BJ (cell line): ENCODE measurements around the gene NR1H2. TPM values are rescaled to one million over a fixed set of nuclear protein-coding genes. Genes with fewer than 3 reads are reported as not detected.
"Not testable (repeated sequence)": the region's sequence is repeated elsewhere in the genome, so short reads cannot be mapped to it uniquely, and the experiment has no call there.

Source experiments
- CTCF ChIA-PET: fragments of 350-600 bp; formaldehyde crosslinking; extraction: SDS; loops from one replicate; lab custom pipeline; 2021; ENCODE audit warnings: antibody characterized with exemption, inconsistent platforms; lab: Yijun Ruan, JAX
- POLR2A ChIA-PET: fragments of 300-600 bp; sonication (Branson Sonifier 250); formaldehyde crosslinking; extraction: SDS; loops from one replicate; lab custom pipeline; 2021; ENCODE audit warnings: antibody characterized with exemption; lab: Charles Lee
- DNase-seq: peaks from one replicate; pipeline ENCODE4 v3.0.0-alpha.2; 2011; ENCODE audit warnings: low read depth
- H3K27me3 ChIP-seq: 2 replicates; pipeline ENCODE4 v1.6.0; 2011; ENCODE audit warnings: low read length; ENCODE audit not compliant: control insufficient read depth, insufficient read depth
- H3K36me3 ChIP-seq: 2 replicates; pipeline ENCODE4 v1.5.1; 2011; ENCODE audit warnings: low read length; ENCODE audit not compliant: control insufficient read depth, insufficient read depth
- H3K4me3 ChIP-seq: 2 replicates; pipeline ENCODE4 v1.5.1; 2011; ENCODE audit warnings: low read depth, mild to moderate bottlenecking, control low read depth, low read length
- polyA plus RNA-seq: library from polyadenylated mRNA; depleted of rRNA; stranded (reverse); fragments of >200 nt; gene quantifications from 2 replicates; pipeline ENCODE4 v1.2.3, GENCODE V29; 2011
- TF ChIP-seq, protein P1 (sequence below): IDR thresholded peaks from 2 replicates; pipeline ENCODE4 v1.5.1; 2011; ENCODE audit warnings: low read depth, mild to moderate bottlenecking, control low read depth, inconsistent platforms, low read length, moderate library complexity; ENCODE audit not compliant: insufficient read depth

NR1H2 gene
- polyA plus RNA-seq, 1 experiment, result 78.4 TPM

DNA sequence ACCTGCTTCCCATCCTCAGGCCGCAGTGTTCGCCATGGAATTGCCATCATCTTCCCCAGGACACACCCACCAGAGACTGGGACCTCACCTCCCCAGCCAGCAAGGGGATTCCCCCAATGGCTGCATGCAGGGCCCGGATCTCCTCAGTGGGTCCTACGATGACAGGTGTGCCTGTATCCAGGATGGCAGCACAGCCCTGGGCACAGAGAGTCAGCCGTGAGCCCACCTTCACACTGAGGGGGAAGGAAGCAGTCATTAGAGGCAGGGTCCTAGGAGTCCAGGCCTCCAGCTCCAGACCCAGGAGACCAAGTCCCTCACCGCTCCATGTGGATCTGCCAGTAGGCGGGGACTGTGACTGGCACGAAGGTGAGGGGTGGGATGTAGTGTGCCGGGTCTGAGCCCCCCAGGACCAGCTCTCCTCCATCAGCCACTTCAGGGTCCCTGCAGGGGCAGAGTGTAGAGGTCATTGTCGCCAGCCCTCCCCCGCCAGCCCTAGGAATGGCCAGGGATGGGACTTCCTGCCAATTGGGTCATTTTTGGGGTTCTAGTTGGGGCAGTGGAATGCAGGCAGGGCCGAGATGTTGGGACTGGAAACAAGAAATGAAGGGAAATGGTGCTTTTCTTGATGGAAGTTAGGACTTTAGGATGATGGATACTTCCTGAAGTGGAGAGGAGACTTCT is 41.4 kb upstream of the NR1H2 start:
- CTCF ChIA-PET, result interaction anchor here (0.6 to 1.2 kb wide), 2 partner anchors 22 to 169 kb away, joined by 3 to 5 read pairs; no protein-coding TSS in a partner anchor
- TF ChIP-seq, protein P1, sequence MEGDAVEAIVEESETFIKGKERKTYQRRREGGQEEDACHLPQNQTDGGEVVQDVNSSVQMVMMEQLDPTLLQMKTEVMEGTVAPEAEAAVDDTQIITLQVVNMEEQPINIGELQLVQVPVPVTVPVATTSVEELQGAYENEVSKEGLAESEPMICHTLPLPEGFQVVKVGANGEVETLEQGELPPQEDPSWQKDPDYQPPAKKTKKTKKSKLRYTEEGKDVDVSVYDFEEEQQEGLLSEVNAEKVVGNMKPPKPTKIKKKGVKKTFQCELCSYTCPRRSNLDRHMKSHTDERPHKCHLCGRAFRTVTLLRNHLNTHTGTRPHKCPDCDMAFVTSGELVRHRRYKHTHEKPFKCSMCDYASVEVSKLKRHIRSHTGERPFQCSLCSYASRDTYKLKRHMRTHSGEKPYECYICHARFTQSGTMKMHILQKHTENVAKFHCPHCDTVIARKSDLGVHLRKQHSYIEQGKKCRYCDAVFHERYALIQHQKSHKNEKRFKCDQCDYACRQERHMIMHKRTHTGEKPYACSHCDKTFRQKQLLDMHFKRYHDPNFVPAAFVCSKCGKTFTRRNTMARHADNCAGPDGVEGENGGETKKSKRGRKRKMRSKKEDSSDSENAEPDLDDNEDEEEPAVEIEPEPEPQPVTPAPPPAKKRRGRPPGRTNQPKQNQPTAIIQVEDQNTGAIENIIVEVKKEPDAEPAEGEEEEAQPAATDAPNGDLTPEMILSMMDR, result no peak
- Histone ChIP-seq H3K36me3 (no peaks in the 10 kb centered on the region), H3K4me3 (no peak overlapping the region), H3K27me3 (peaks cover 17% of the 10 kb centered on the region)
- POLR2A ChIA-PET, result no interaction called here
- DNase-seq, result no peak

DNA sequence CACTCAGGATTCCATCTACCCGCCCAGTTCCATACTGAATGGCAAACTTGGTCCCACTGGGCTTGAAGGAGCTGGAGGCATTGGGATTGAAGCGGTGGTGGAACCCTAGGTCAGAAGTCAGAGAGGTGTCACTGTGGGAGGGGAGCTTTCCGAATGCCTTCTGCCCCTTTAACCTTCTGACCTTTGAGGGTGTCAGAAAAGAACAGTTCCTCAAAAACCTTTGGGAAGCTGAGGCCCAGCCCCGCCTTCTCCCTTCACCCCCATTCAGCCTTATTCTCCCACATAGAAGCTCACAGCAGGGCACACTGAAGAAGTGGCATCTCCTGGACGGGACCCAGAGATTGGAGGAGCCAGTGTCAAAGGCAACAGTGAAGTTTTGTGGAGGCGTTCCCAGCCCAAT is 39.2 kb upstream of the NR1H2 start:
- POLR2A ChIA-PET, DNase-seq, H3K27me3 ChIP-seq, H3K36me3 ChIP-seq, H3K4me3 ChIP-seq: not testable (repeated sequence)
- CTCF ChIA-PET, result interaction anchor here (1.4 kb wide), 1 partner anchor 15 kb away, joined by 4 read pairs; no protein-coding TSS in a partner anchor

DNA sequence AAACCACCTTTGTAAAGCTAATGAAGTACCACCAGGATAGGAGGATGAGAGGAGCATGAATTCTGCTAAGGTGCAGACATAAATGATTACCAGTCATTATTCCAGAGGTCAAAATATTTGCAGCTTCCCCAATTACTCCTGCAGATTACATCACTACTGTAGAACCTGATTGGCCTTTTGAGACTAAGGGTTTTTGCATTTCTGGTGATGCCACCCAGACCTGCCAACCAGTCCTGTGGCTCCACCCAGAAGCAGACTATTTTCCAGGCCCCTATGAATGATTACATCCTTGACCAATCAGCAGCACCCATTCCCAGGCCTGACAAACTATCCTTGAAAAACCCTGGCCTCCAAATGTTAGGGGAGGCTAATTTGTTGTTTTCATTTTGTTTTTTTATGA is 35.9 kb upstream of the NR1H2 start:
- Histone ChIP-seq H3K4me3 (no peak overlapping the region), H3K27me3 (no peaks in the 10 kb centered on the region), H3K36me3 (no peaks in the 10 kb centered on the region)
- DNase-seq, result no peak
- CTCF ChIA-PET, result interaction anchor here (3.3 kb wide), 1 partner anchor 17 kb away, joined by 12 read pairs; no protein-coding TSS in a partner anchor
- TF ChIP-seq, protein P1, result no peak
- POLR2A ChIA-PET, result no interaction called here

DNA sequence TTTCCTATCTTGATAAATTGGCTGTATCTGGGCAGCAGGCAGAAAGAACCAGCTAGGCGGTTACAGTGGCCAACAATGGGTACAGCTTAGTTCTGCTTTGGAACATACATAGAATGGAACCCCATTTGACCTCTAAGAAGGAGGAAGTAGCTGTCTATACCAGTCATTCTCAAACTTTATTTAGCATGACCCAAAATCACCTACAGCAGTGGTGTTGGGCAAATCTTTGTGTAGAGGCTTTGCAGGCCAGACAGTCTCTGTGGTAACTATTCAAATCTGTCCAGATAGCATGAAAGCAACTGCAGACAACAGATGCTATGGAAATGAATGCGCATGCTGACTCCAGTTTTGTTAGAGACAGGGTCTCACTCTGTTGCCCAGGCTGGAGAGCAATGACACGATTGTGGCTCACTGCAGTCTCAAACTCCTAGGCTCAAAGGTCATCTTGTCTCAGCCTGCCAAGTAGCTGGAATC is 35.1 kb upstream of the NR1H2 start:
- Histone ChIP-seq H3K27me3 (no peaks in the 10 kb centered on the region), H3K4me3 (no peak overlapping the region), H3K36me3 (no peaks in the 10 kb centered on the region)
- CTCF ChIA-PET, result interaction anchor here (3.3 kb wide), 1 partner anchor 16 kb away, joined by 12 read pairs; no protein-coding TSS in a partner anchor
- POLR2A ChIA-PET, result no interaction called here
- TF ChIP-seq, protein P1, result no peak
- DNase-seq, result no peak

DNA sequence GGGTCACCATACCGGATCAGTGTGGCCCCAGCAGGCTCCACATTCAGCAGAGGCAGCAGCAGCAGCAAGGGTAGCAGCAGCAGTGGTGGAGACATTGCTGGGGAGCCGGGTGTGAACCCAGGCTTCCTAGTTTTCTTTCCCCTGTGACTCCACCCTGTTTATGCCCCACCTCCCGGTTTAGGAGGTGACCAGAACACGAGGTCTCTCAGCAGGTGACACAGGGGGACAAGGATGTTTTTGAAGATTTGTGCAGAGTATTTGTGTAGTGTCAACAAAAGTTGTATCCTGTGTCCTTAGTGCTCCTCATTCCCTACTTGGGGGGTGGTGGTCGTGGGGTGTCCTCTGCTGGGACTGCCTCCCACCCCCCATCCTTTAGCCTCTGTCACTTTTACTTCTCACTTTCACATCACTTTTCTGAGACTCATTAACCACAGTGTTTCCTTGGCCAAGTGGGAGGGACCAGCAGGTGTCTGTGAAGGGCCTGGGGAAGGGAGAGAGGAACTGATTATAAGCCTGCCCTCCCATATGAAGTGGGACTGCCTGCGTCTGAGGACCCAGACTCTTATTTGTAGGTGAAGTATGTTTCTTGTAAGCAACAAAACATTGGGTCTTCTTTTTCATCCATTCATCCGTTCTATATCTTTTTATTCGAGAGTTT is 31.5 kb upstream of the NR1H2 start:
- ChIA-PET CTCF (no interaction called here), POLR2A (no interaction called here)
- Histone ChIP-seq H3K4me3 (no peak overlapping the region), H3K27me3 (no peaks in the 10 kb centered on the region; the same call in 1 of the 2 replicates), H3K36me3 (no peaks in the 10 kb centered on the region)
- TF ChIP-seq, protein P1, result no peak
- no peak for DNase-seq

DNA sequence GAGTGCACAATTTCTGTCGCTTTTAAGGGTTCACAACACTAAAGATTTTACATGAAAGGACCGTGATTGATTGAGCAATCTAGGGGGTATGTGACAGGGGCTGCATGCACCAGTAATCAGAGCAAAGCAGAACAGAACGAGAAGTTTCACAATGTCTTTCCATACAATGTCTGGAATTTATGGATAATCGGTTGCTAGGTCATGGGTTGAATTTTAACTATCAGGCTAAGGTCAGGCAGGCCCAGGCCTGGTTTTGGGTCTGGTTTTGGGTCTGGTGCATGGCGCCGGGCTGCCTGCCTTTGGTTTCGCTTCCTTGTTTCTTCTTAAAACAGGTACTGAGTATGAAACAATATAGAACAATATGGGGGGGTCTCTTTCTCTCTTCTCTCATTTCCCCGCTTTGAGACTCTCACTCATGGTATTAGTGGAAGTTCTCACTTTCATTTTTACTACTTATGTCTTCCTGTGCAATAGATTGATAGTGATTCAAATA is 29.1 kb upstream of the NR1H2 start:
- H3K36me3 ChIP-seq, DNase-seq, H3K4me3 ChIP-seq, POLR2A ChIA-PET, H3K27me3 ChIP-seq: not testable (repeated sequence)
- CTCF ChIA-PET, result interaction anchor here (3.0 kb wide), 1 partner anchor 10 kb away, joined by 10 read pairs; no protein-coding TSS in a partner anchor
